AG09319 (cell line): ENCODE data around the gene RAMP1.

Experiments
- DNase-seq: peaks from one replicate; pipeline ENCODE4 v3.0.0-alpha.2; 2010; ENCODE audit warnings: low read depth; ENCODE audit errors: extremely low read depth
- TF ChIP-seq, protein P1 (sequence below): IDR thresholded peaks from 2 replicates; pipeline ENCODE4 v1.5.1; 2011; ENCODE audit warnings: low read depth, mild to moderate bottlenecking, inconsistent platforms, low read length, moderate library complexity

The RAMP1 gene

DNA sequence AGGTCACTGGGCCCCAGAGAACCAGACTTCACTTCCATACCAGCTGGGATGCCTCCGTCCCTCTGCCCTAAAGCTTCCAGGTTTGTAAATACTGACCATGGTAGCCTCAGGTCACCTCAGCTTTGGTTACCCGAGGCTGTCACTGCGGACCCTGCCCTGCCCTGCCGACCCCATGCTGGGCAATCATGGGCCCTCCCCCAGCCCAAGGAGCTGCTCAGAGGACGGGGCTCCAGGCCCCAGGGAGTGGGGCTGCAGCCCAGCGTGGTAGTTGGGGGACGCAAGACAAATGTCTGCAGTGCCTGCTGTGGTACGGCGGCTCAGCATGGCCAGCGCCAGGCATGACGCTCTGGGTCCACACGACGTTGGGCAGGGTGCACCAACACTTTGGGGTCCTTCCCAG lies 25.3 kb downstream of the RAMP1 start:
- TF ChIP-seq, protein P1, sequence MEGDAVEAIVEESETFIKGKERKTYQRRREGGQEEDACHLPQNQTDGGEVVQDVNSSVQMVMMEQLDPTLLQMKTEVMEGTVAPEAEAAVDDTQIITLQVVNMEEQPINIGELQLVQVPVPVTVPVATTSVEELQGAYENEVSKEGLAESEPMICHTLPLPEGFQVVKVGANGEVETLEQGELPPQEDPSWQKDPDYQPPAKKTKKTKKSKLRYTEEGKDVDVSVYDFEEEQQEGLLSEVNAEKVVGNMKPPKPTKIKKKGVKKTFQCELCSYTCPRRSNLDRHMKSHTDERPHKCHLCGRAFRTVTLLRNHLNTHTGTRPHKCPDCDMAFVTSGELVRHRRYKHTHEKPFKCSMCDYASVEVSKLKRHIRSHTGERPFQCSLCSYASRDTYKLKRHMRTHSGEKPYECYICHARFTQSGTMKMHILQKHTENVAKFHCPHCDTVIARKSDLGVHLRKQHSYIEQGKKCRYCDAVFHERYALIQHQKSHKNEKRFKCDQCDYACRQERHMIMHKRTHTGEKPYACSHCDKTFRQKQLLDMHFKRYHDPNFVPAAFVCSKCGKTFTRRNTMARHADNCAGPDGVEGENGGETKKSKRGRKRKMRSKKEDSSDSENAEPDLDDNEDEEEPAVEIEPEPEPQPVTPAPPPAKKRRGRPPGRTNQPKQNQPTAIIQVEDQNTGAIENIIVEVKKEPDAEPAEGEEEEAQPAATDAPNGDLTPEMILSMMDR = no peak
- DNase-seq = no peak

DNA sequence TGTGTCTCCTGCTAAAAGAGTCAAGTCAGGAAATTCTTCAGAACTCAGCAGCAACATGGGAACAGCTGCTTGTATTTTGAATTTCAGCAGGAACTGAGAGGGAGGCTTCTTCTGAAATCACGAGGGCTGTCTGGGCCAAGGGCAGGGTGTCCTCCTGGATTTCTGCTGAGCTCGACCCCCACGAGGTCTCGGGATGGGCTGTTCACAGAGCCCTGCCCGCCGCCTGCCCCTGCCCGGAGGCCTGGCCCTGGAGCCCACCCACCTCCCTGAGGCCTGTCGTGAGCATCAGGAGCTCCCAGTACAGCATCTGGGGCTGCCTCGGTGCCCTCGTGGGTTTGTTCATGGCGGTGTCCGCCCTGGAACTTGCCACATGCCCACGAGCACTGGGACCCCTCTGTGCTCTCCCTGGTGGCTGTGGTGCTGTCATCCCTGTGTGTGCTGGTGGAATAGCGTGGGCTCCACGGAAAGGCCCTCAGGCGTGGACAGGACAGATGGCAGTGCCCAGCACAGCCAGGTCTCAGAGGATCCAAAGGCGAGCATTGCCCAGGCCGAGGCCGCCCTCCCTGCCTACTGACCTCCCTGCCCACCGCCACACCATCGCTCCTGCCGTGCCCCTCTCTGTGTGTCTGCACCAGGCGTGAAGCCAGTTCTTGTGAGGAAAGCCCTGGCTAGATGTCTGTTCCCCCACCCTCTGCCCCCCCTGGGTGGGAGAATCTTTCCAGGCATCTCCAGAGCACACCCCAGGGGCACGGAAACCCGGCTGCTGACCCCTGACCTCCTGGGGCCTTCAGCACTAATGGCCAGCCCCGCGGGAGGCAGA lies 25.9 kb downstream of the RAMP1 start:
- TF ChIP-seq, protein P1 = no peak
- DNase-seq = no peak

DNA sequence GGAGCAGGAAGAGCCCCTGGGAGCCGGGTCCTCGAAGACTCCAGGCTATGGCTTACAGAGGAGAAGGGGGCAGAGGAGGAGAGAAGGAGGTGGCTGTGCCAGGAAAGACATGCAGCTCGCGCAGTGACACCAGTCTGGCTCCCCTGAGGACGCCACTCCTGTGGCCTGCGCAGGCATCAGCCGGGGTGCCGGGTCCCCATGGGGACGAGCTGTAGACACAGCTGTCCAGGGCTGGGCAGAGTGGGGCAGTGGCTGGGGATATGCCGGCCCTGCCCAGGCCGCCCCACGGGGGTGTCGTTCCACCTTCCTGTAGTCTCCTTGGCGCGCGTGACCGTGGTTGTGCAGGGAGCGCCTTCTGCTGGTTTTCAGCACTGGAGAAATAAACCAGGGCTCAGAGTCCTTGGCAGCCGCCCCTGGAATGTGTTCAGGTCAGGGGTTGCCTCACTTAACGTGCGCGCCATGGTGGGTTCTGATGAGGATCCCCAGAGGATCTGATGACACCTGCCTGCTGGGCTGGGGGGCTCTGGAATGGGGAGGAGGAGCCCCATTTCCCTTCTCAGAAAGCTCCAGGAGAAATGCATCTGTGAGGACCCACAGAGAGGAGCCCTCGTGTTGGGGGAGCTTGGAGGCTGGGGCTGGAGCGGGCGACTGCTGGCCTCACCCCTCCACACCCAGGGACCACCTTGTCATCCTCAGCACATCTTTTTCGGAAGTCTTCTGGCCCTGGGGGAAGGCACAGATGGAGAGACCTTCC lies 26.7 kb downstream of the RAMP1 start:
- TF ChIP-seq, protein P1 = no peak
- DNase-seq = no peak

DNA sequence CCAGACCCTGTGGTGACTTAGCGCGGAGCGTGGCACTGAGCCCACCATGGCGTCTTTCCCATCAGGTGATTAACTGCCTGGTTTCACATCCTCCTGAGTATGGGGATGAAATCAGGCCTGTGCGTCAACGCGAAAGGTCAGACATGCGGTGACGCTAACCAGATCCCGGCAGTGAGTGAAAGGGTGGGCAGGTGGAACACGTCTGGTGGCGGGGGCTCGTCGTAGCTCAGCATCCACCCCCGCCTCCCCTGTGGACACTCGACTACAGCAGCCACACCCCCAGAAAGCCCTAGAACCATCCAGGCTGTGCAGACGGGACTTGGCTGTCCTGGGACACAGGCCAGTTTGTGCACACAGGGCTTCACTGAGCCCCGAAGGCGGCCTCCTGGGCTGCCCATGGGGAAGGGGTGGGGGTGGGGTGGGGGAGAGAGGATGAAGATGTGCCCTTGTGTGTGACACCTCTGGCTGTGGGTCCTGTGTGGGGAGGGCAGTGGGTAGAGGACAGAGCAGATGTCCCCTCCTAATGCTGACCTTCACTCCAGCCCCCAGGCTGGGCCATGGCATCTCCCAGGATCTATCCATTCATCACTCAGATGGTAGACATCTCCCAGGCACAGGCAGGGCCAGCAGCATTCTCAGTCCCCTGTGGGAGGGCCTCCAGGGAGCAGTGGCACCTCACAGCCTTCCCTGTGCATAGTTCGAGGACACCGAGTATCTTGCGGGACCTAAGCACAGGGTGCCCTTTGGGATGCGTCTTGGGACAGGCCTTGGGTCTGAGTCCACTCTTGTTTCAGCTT lies 27.5 kb downstream of the RAMP1 start:
- TF ChIP-seq, protein P1 = no peak
- DNase-seq = no peak

DNA sequence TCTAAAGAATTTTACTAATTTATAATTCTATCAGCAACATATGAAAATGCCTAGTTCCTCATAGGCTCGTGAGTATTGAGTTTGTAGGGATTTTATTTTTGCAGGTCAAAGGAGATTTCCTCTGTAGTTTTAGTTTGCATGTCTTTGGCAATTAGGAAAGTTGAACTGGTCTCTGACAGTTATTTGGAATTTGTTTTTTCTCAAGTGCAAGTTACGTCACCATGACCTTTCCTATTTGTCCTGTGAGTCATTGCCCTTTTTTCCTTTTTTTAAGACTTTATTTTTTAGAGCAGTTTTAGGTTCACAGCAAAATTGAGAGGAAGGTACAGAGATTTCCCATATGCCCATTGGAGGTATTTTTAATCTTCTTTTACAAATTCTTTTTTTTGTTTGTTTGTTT lies 29.0 kb downstream of the RAMP1 start:
- DNase-seq = no peak
- TF ChIP-seq, protein P1 = no peak

DNA sequence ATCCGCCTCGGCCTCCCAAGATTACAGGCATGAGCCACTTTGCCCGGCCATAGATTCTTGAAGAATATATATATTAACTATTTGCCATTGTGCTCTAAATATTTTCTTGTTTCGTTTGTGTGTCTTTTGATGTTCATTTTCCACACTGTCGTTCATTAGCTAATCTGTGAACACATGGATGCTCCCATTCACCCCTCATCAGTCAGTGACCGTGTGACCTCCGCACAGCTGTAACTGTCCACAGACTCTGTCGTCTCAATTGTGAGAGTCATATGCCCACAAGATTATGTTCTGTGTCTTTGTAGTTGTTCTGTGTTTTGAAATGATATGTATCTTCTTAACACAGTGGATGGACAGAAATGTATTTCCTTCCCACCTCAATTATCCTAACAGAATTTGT lies 29.6 kb downstream of the RAMP1 start:
- DNase-seq = no peak
- TF ChIP-seq, protein P1 = no peak
